Measurements from ENCODE around the gene UTP18. TPM values are rescaled to one million over a fixed set of nuclear protein-coding genes. Genes with fewer than 3 reads are reported as not detected.

Gene UTP18
- total and polyA plus RNA-seq, 2 of the 13 experiments (the other 11 are each of a cell fraction or from before 2014, with no cell fraction given), result 35.2 to 104 TPM

- no peak for TF ChIP-seq ZNF770 (CRISPR knock-in tag; IDR thresholded peaks at IDR 0.05)
- no peak for TF ChIP-seq AKAP8 (CRISPR knock-in tag; IDR thresholded peaks at IDR 0.05)
- no peak for TF ChIP-seq ZNF740 (CRISPR knock-in tag; IDR thresholded peaks at IDR 0.05)
- peak in 1 of 2 experiments; percentile 43; a peak in 1 of 4 replicates for TF ChIP-seq EP300 (IDR thresholded peaks at IDR 0.05; ENCODE audit: low read depth in 2 of 2, low read length in 2 of 2)
- TF ChIP-seq EP300 (CRISPR knock-in tag; IDR thresholded peaks at IDR 0.05; ENCODE audit: borderline replicate concordance), result no peak
- no peak for TF ChIP-seq ZSCAN12 (CRISPR knock-in tag; IDR thresholded peaks at IDR 0.05)
- TF ChIP-seq ZNF3 (CRISPR knock-in tag; IDR thresholded peaks at IDR 0.05), result 0 out of 2 replicates have a peak, but pooled peaks have one; percentile 50
- peak; percentile 42; the same call in 1 of the 2 replicates for TF ChIP-seq ZGPAT (CRISPR knock-in tag; IDR thresholded peaks at IDR 0.05)
- no peak for TF ChIP-seq ZIK1 (CRISPR knock-in tag; IDR thresholded peaks at IDR 0.05; ENCODE audit: borderline replicate concordance, low read depth)
- no peak for TF ChIP-seq ZFY (CRISPR knock-in tag; IDR thresholded peaks at IDR 0.05)
- no peak for TF ChIP-seq ZNF512B (CRISPR knock-in tag; IDR thresholded peaks at IDR 0.05; ENCODE audit: borderline replicate concordance)
- TF ChIP-seq NFE2L1 (CRISPR knock-in tag; IDR thresholded peaks at IDR 0.05; ENCODE audit: borderline replicate concordance), result no peak
- TF ChIP-seq HDAC1 (CRISPR knock-in tag; IDR thresholded peaks at IDR 0.05), result peak; percentile 38
- TF ChIP-seq ZBTB33 (CRISPR knock-in tag; IDR thresholded peaks at IDR 0.05), result no peak
- no peak for TF ChIP-seq RBM39 (IDR thresholded peaks at IDR 0.05; ENCODE audit: low read depth, low read length, poor library complexity, severe bottlenecking)
- no peak for TF ChIP-seq ZNF713 (CRISPR knock-in tag; IDR thresholded peaks at IDR 0.05)
- no peak for TF ChIP-seq RBM22 (optimal IDR thresholded peaks at IDR 0.05; ENCODE audit: low read length)
- no peak for TF ChIP-seq ZSCAN29 (CRISPR knock-in tag; conservative IDR thresholded peaks at IDR 0.05)
- no peak for TF ChIP-seq CREB3 (CRISPR knock-in tag; IDR thresholded peaks at IDR 0.05)
Measured at GRCh38 chr17:51346218-51346982, 86.1 kb downstream of the UTP18 start (continued).

Data from HepG2 (cell line).